GM23338 (cell line): ENCODE measurements around the gene TAF8. TPM values are rescaled to one million over a fixed set of nuclear protein-coding genes. Genes with fewer than 3 reads are reported as not detected.

Experiments used
- ATAC-seq: fragments of 200-7000 bp; cut with Tn5 transposase; 3 replicates; pipeline ENCODE4 v1.9.1; 2020
- DNase-seq: peaks from one replicate; pipeline ENCODE4 v3.0.0-alpha.2; 2015; ENCODE audit warnings: low spot score
- H2AFZ ChIP-seq: fragments of 200-600 bp; sonication (generic); 2 replicates; pipeline ENCODE4 v1.8.0; 2016; ENCODE audit warnings: antibody characterized with exemption, mild to moderate bottlenecking, moderate library complexity
- H3F3A ChIP-seq: fragments of 200-600 bp; sonication (generic); replicated peaks from 2 replicates; pipeline ENCODE4 v1.8.0; 2017; ENCODE audit warnings: antibody characterized with exemption, mixed run types, low read depth
- H3K27ac ChIP-seq: fragments of 200-600 bp; sonication (generic); 2 replicates; pipeline ENCODE4 v1.6.1; 2016; ENCODE audit warnings: low read depth
- H3K27me3 ChIP-seq: fragments of 200-600 bp; sonication (generic); 2 replicates; pipeline ENCODE4 v1.8.0; 2016; ENCODE audit warnings: mild to moderate bottlenecking, mixed run types, moderate library complexity; ENCODE audit not compliant: insufficient read depth
- H3K36me3 ChIP-seq: fragments of 200-600 bp; sonication (generic); 2 replicates; pipeline ENCODE4 v1.8.0; 2016; ENCODE audit warnings: mild to moderate bottlenecking; ENCODE audit not compliant: insufficient read depth
- H3K4me1 ChIP-seq: fragments of 200-600 bp; sonication (generic); 2 replicates; pipeline ENCODE4 v1.8.0; 2016; ENCODE audit warnings: mild to moderate bottlenecking, moderate library complexity; ENCODE audit not compliant: insufficient read depth
- H3K4me2 ChIP-seq: fragments of 200-600 bp; sonication (generic); 2 replicates; pipeline ENCODE4 v1.7.1; 2017; ENCODE audit warnings: mixed run types
- H3K4me3 ChIP-seq: fragments of 200-600 bp; sonication (generic); 2 replicates; pipeline ENCODE4 v1.6.1; 2016; ENCODE audit warnings: mixed run types
- H3K79me2 ChIP-seq: fragments of 200-600 bp; sonication (generic); replicated peaks from 2 replicates; pipeline ENCODE4 v1.8.0; 2017; ENCODE audit warnings: mild to moderate bottlenecking; ENCODE audit not compliant: insufficient read depth
- H3K9me2 ChIP-seq: fragments of 200-600 bp; sonication (generic); 2 replicates; pipeline ENCODE4 v1.8.0; 2017; ENCODE audit not compliant: insufficient read depth
- H4K20me1 ChIP-seq: fragments of 200-600 bp; sonication (generic); replicated peaks from 2 replicates; pipeline ENCODE4 v1.8.0; 2017; ENCODE audit warnings: mild to moderate bottlenecking; ENCODE audit not compliant: insufficient read depth
- H3K27ac Mint-ChIP-seq: 2 replicates; pipeline ENCODE4 v1.8.0; 2020; ENCODE audit warnings: inconsistent platforms, mild to moderate bottlenecking, moderate library complexity, mixed read lengths
- H3K27me3 Mint-ChIP-seq: 3 replicates; pipeline ENCODE4 v1.8.0; 2022; ENCODE audit warnings: low read depth, mild to moderate bottlenecking, moderate library complexity, mixed read lengths, inconsistent platforms; ENCODE audit not compliant: insufficient read depth, poor library complexity
- H3K36me3 Mint-ChIP-seq: 3 replicates; pipeline ENCODE4 v1.8.0; 2021; ENCODE audit warnings: low read depth, mild to moderate bottlenecking, inconsistent platforms, moderate library complexity, mixed read lengths
- H3K4me1 Mint-ChIP-seq: 3 replicates; pipeline ENCODE4 v1.8.0; 2020; ENCODE audit warnings: mild to moderate bottlenecking, inconsistent platforms, mixed read lengths
- H3K4me3 Mint-ChIP-seq: 3 replicates; pipeline ENCODE4 v1.8.0; 2021; ENCODE audit warnings: moderate library complexity, mild to moderate bottlenecking, inconsistent platforms, mixed read lengths
- H3K9me3 Mint-ChIP-seq: 3 replicates; pipeline ENCODE4 v1.8.0; 2020; ENCODE audit warnings: moderate library complexity, mild to moderate bottlenecking, inconsistent platforms, mixed read lengths
- CREB1 ChIP-seq: fragments of 250-450 bp; sonication (Bioruptor Pico); IDR thresholded peaks from 2 replicates; pipeline ENCODE4 v1.5.0; 2020; ENCODE audit warnings: low read depth, mild to moderate bottlenecking, moderate library complexity
- EZH2 ChIP-seq: fragments of 200-600 bp; sonication (generic); IDR thresholded peaks from one replicate; pipeline ENCODE4 v1.8.0; 2017; ENCODE audit warnings: antibody characterized with exemption, mild to moderate bottlenecking, low read depth; ENCODE audit not compliant: unreplicated experiment
- EZH2phosphoT487 ChIP-seq: fragments of 200-600 bp; sonication (generic); IDR thresholded peaks from one replicate; pipeline ENCODE4 v1.8.1; 2018; ENCODE audit warnings: antibody characterized with exemption; ENCODE audit not compliant: unreplicated experiment
- NANOG ChIP-seq: IDR thresholded peaks from 2 replicates; pipeline ENCODE4 v1.6.1; 2016; ENCODE audit warnings: antibody characterized with exemption, borderline replicate concordance
- POLR2AphosphoS5 ChIP-seq: IDR thresholded peaks from 2 replicates; pipeline ENCODE4 v1.6.1; 2016; ENCODE audit warnings: antibody characterized with exemption, low read depth
- ZNF114 ChIP-seq: fragments of 250-450 bp; sonication (Bioruptor Pico); IDR thresholded peaks from 2 replicates; pipeline ENCODE4 v1.5.0; 2020; ENCODE audit warnings: mild to moderate bottlenecking, moderate library complexity
- ZNF331 ChIP-seq: fragments of 250-450 bp; sonication (Bioruptor Pico); IDR thresholded peaks from 2 replicates; pipeline ENCODE4 v1.5.0; 2020; ENCODE audit warnings: low read depth, mild to moderate bottlenecking, moderate library complexity
- polyA plus RNA-seq: library from polyadenylated mRNA; unstranded; fragments of >200 nt; fragmentation: Nextera tagmentation; extraction: Ambion mirVana; gene quantifications from 2 replicates; pipeline ENCODE4 v1.2.1, GENCODE V29; 2016
- total RNA-seq: library from RNA; depleted of rRNA; stranded (reverse); fragments of >200 nt; shearing (Covaris generic); gene quantifications from 2 replicates; pipeline ENCODE4 v1.2.3, GENCODE V29; 2014
- TF ChIP-seq, protein P1 (sequence below): IDR thresholded peaks from one replicate; pipeline ENCODE4 v1.6.1; 2018; ENCODE audit warnings: antibody characterized with exemption; ENCODE audit not compliant: unreplicated experiment

TAF8 gene
- total and polyA plus RNA-seq, 2 experiments from 2014 or later, result 18.7 to 30.6 TPM

- Histone ChIP-seq H4K20me1 (no peaks in the 10 kb centered on the region), H3K27ac (no peak overlapping the region), H3K79me2 (no peaks in the 10 kb centered on the region), H2AFZ (no peak overlapping the region), H3K27me3 (peaks cover 55% of the 10 kb centered on the region), H3K4me3 (no peak overlapping the region), H3K4me1 (peaks cover 18% of the 10 kb centered on the region), H3K36me3 (no peaks in the 10 kb centered on the region), H3K9me2 (no peaks in the 10 kb centered on the region), H3K4me2 (no peak overlapping the region), H3F3A (no peaks in the 10 kb centered on the region; the same call in 1 of the 2 replicates)
- Mint-ChIP-seq H3K27me3 (peaks cover 49% of the 10 kb centered on the region), H3K9me3 (no peaks in the 10 kb centered on the region), H3K36me3 (no peaks in the 10 kb centered on the region; the same call in 2 of the 3 replicates), H3K4me1 (peaks cover 31% of the 10 kb centered on the region), H3K4me3 (no peak overlapping the region), H3K27ac (no peak overlapping the region)
- no peak for DNase-seq
- no peak for ATAC-seq
- no peak for TF ChIP-seq EZH2
- TF ChIP-seq ZNF114 (CRISPR knock-in tag), result no peak
- no peak for TF ChIP-seq CREB1 (CRISPR knock-in tag)
- no peak for TF ChIP-seq ZNF331
- no peak for TF ChIP-seq POLR2AphosphoS5
- TF ChIP-seq, protein P1, sequence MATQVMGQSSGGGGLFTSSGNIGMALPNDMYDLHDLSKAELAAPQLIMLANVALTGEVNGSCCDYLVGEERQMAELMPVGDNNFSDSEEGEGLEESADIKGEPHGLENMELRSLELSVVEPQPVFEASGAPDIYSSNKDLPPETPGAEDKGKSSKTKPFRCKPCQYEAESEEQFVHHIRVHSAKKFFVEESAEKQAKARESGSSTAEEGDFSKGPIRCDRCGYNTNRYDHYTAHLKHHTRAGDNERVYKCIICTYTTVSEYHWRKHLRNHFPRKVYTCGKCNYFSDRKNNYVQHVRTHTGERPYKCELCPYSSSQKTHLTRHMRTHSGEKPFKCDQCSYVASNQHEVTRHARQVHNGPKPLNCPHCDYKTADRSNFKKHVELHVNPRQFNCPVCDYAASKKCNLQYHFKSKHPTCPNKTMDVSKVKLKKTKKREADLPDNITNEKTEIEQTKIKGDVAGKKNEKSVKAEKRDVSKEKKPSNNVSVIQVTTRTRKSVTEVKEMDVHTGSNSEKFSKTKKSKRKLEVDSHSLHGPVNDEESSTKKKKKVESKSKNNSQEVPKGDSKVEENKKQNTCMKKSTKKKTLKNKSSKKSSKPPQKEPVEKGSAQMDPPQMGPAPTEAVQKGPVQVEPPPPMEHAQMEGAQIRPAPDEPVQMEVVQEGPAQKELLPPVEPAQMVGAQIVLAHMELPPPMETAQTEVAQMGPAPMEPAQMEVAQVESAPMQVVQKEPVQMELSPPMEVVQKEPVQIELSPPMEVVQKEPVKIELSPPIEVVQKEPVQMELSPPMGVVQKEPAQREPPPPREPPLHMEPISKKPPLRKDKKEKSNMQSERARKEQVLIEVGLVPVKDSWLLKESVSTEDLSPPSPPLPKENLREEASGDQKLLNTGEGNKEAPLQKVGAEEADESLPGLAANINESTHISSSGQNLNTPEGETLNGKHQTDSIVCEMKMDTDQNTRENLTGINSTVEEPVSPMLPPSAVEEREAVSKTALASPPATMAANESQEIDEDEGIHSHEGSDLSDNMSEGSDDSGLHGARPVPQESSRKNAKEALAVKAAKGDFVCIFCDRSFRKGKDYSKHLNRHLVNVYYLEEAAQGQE, result no peak
- TF ChIP-seq NANOG, result no peak
Observed at GRCh38 chr6:42090819-42091717, 40.7 kb downstream of the TAF8 start.

DNA sequence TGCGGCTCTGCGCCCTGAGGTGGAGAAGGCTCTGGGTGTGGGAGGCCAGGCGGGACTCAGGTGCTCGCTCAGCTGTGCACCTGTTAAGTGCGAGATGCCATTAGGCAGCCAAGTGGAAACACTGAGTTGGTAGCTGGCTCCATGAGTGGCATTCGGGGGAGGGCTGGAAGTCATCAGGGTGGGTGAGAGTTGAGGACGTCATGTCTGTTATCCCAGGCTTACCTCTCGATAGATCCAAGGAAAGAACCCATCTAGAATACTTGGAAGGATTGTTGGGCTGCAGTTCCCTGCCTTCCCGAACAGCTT lies 41.3 kb downstream of the TAF8 start:
- TF ChIP-seq EZH2phosphoT487 (no peak), ZNF331 (no peak), NANOG (no peak)
- Mint-ChIP-seq H3K36me3 (no peaks in the 10 kb centered on the region; the same call in 2 of the 3 replicates), H3K27ac (no peak overlapping the region), H3K4me3 (no peak overlapping the region), H3K9me3 (no peaks in the 10 kb centered on the region), H3K4me1 (peaks cover 29% of the 10 kb centered on the region), H3K27me3 (peaks cover 49% of the 10 kb centered on the region)
- H3K27ac ChIP-seq, result no peak overlapping the region
- no peak overlapping the region for H3K4me2 ChIP-seq
- no peaks in the 10 kb centered on the region for H3K79me2 ChIP-seq
- H4K20me1 ChIP-seq, result no peaks in the 10 kb centered on the region
- H3K4me3 ChIP-seq, result no peak overlapping the region
- H3K27me3 ChIP-seq, result peaks cover 61% of the 10 kb centered on the region
- H3K36me3 ChIP-seq, result no peaks in the 10 kb centered on the region
- DNase-seq (no peak), ATAC-seq (no peak)
- no peaks in the 10 kb centered on the region for H3K9me2 ChIP-seq
- no peaks in the 10 kb centered on the region; the same call in 1 of the 2 replicates for H3F3A ChIP-seq
- H2AFZ ChIP-seq, result no peak overlapping the region
- peaks cover 19% of the 10 kb centered on the region for H3K4me1 ChIP-seq
